Astrocyte (in vitro differentiated cells and primary cell): Measurements from ENCODE around the gene SUPT6H. TPM values are rescaled to one million over a fixed set of nuclear protein-coding genes. Genes with fewer than 3 reads are reported as not detected.
A peak's percentile ranks its signal among the peaks of the same experiment; 100 is the strongest.

Experiments used
- DNase-seq: peaks from one replicate; pipeline ENCODE4 v3.0.0-alpha.2; 2010; ENCODE audit warnings: low read depth
- FAIRE-seq: peaks from 2 replicates; lab custom pipeline; 2011; peaks lifted over from hg19 to GRCh38; lab: Jason Lieb, UNC
- H2AFZ ChIP-seq: 2 replicates; pipeline ENCODE4 v1.6.0; 2012; ENCODE audit warnings: low read depth, low read length, inconsistent platforms
- H3K27ac ChIP-seq: 2 replicates; pipeline ENCODE4 v1.5.1; 2011; ENCODE audit warnings: low read depth, low read length, inconsistent platforms
- H3K27me3 ChIP-seq: 2 replicates; pipeline ENCODE4 v1.6.0; 2011; ENCODE audit warnings: low read length, inconsistent platforms; ENCODE audit not compliant: insufficient read depth
- H3K36me3 ChIP-seq: 2 replicates; pipeline ENCODE4 v1.5.1; 2011; ENCODE audit warnings: low read length, inconsistent platforms; ENCODE audit not compliant: insufficient read depth
- H3K4me1 ChIP-seq: 2 replicates; pipeline ENCODE4 v1.5.1; 2011; ENCODE audit warnings: low read length, inconsistent platforms; ENCODE audit not compliant: insufficient read depth
- H3K4me2 ChIP-seq: 2 replicates; pipeline ENCODE4 v1.6.0; 2012; ENCODE audit warnings: low read length, inconsistent platforms
- H3K4me3 ChIP-seq: 2 replicates; pipeline ENCODE4 v1.5.1; 2011; ENCODE audit warnings: low read depth, mild to moderate bottlenecking, low read length, inconsistent platforms; ENCODE audit not compliant: insufficient read depth
- H3K79me2 ChIP-seq: 2 replicates; pipeline ENCODE4 v1.6.0; 2012; ENCODE audit warnings: mild to moderate bottlenecking, low read length, inconsistent platforms; ENCODE audit not compliant: insufficient read depth
- H3K9ac ChIP-seq: 2 replicates; pipeline ENCODE4 v1.6.0; 2012; ENCODE audit warnings: mild to moderate bottlenecking, low read length, inconsistent platforms
- H3K9me3 ChIP-seq: 2 replicates; pipeline ENCODE4 v1.5.1; 2012; ENCODE audit warnings: low read depth, mild to moderate bottlenecking, low read length, inconsistent platforms; ENCODE audit not compliant: insufficient read depth
- H4K20me1 ChIP-seq: 2 replicates; pipeline ENCODE4 v1.6.0; 2012; ENCODE audit warnings: low read length, inconsistent platforms; ENCODE audit not compliant: insufficient read depth
- H3K27ac Mint-ChIP-seq: one replicate; pipeline ENCODE4 v1.8.0; 2021; ENCODE audit warnings: mild to moderate bottlenecking, mixed read lengths; ENCODE audit not compliant: unreplicated experiment
- H3K27me3 Mint-ChIP-seq: one replicate; pipeline ENCODE4 v1.8.0; 2021; ENCODE audit warnings: low read depth, mixed read lengths; ENCODE audit not compliant: unreplicated experiment
- H3K36me3 Mint-ChIP-seq: one replicate; pipeline ENCODE4 v1.8.0; 2021; ENCODE audit warnings: low read depth, mixed read lengths; ENCODE audit not compliant: unreplicated experiment
- H3K4me1 Mint-ChIP-seq: one replicate; pipeline ENCODE4 v1.8.0; 2021; ENCODE audit warnings: low read depth, mixed read lengths; ENCODE audit not compliant: unreplicated experiment
- H3K4me3 Mint-ChIP-seq: one replicate; pipeline ENCODE4 v1.8.0; 2021; ENCODE audit warnings: mild to moderate bottlenecking, moderate library complexity, mixed read lengths; ENCODE audit not compliant: unreplicated experiment
- H3K9me3 Mint-ChIP-seq: one replicate; pipeline ENCODE4 v1.8.0; 2021; ENCODE audit warnings: mild to moderate bottlenecking, mixed read lengths; ENCODE audit not compliant: unreplicated experiment
- EZH2 ChIP-seq: IDR thresholded peaks from 2 replicates; pipeline ENCODE4 v1.6.1; 2012; ENCODE audit warnings: mild to moderate bottlenecking, low read length, inconsistent platforms; ENCODE audit not compliant: insufficient read depth
- total RNA-seq: library from RNA; stranded (reverse); gene quantifications from 2 replicates; pipeline ENCODE4 v1.2.1, GENCODE V29; 2021
- TF ChIP-seq, protein P1 (sequence below): IDR thresholded peaks from 2 replicates; pipeline ENCODE4 v1.5.1; 2011; ENCODE audit warnings: low read depth, mild to moderate bottlenecking, inconsistent platforms, low read length, moderate library complexity; ENCODE audit not compliant: insufficient read depth

SUPT6H gene
- total RNA-seq, 1 donor from 2014 or later, result 95.9 TPM

DNA sequence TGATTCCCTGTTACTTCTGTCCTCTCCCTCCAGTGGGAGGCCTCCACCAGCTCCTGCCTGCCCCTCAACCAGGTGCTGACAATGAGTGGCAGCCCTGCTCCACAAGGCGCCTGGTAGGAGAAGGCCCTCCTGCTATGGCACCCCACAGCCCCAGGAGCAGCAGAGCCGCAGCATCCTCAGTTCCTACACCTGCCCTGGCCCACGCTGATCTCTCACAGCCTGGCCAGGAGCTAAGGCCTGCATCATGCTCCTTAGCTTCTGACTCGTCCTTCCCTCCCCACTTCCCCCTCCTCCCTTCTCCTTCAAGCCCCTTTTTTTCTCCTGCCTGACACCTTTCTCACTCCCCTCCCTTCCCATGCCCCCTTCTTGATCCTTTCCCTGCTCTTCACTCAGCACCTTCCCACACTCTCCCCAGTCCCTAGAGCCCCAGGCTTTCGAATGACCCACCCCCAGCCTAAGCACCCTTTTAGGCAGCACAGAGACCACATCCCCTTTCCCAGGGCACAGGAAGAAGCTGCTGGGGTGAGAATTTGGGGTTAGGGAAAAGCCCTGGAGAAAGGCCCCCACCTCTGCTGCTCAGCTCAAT is 43.2 kb downstream of the SUPT6H start:
- FAIRE-seq, result no peak
- Histone ChIP-seq H3K27ac (no peak overlapping the region), H3K27me3 (no peaks in the 10 kb centered on the region), H3K9ac (no peak overlapping the region), H3K9me3 (no peaks in the 10 kb centered on the region), H3K4me1 (no peaks in the 10 kb centered on the region), H3K4me3 (no peak overlapping the region), H4K20me1 (peaks cover 25% of the 10 kb centered on the region), H2AFZ (no peak overlapping the region), H3K36me3 (peaks cover 21% of the 10 kb centered on the region), H3K79me2 (peaks cover 4% of the 10 kb centered on the region), H3K4me2 (no peak overlapping the region)
- TF ChIP-seq EZH2, result no peak
- TF ChIP-seq, protein P1, sequence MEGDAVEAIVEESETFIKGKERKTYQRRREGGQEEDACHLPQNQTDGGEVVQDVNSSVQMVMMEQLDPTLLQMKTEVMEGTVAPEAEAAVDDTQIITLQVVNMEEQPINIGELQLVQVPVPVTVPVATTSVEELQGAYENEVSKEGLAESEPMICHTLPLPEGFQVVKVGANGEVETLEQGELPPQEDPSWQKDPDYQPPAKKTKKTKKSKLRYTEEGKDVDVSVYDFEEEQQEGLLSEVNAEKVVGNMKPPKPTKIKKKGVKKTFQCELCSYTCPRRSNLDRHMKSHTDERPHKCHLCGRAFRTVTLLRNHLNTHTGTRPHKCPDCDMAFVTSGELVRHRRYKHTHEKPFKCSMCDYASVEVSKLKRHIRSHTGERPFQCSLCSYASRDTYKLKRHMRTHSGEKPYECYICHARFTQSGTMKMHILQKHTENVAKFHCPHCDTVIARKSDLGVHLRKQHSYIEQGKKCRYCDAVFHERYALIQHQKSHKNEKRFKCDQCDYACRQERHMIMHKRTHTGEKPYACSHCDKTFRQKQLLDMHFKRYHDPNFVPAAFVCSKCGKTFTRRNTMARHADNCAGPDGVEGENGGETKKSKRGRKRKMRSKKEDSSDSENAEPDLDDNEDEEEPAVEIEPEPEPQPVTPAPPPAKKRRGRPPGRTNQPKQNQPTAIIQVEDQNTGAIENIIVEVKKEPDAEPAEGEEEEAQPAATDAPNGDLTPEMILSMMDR, result no peak
- Mint-ChIP-seq H3K27ac (peak overlapping the region; percentile 58), H3K4me1 (no peaks in the 10 kb centered on the region), H3K4me3 (no peak overlapping the region), H3K27me3 (no peaks in the 10 kb centered on the region), H3K9me3 (no peaks in the 10 kb centered on the region), H3K36me3 (peaks cover 19% of the 10 kb centered on the region)
- no peak for DNase-seq

DNA sequence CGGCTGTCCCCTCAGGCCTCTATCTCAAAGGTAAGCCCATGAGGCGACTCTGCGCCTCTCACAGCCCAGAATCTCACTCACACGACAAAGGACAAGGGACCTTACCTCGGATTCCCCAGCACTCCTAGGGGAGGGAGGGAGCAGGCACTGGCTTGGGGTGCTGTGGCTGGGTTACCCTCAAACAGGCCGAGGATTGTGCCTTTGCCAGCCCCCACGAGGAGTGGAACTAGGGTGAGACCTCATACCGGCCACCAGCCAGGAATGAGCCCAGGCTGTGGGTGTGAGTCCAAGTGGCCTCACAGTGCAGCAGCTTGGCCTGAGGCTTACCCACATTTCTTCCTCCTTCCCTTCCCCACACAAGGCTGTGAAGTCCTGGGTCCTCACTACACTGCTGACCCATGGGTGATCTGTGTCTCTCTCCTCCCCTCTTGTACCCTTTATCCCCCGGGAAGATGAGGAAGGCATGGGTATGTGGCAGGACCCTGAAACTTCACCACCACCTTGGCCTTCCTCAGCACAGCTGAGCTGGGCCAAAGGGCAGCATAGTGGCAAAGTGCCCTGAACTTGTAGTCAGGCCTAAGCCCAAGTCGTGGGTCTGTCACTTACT is 43.8 kb downstream of the SUPT6H start:
- H3K27ac Mint-ChIP-seq, result peak overlapping the region; percentile 58

More for the DNA sequence above, 43.8 kb downstream of the SUPT6H start:
- Histone ChIP-seq H3K27me3 (no peaks in the 10 kb centered on the region), H3K4me2 (no peak overlapping the region), H3K27ac (no peak overlapping the region), H3K4me3 (no peak overlapping the region), H3K36me3 (peaks cover 15% of the 10 kb centered on the region), H4K20me1 (peaks cover 25% of the 10 kb centered on the region), H3K9ac (no peak overlapping the region), H3K4me1 (peaks cover 4% of the 10 kb centered on the region), H3K9me3 (no peaks in the 10 kb centered on the region), H2AFZ (no peak overlapping the region), H3K79me2 (peaks cover 4% of the 10 kb centered on the region)
- no peak for FAIRE-seq
- H3K9me3 Mint-ChIP-seq, result no peaks in the 10 kb centered on the region
- peaks cover 19% of the 10 kb centered on the region for H3K36me3 Mint-ChIP-seq
- H3K4me1 Mint-ChIP-seq, result no peaks in the 10 kb centered on the region
- DNase-seq, result no peak
- H3K4me3 Mint-ChIP-seq, result no peak overlapping the region
- no peaks in the 10 kb centered on the region for H3K27me3 Mint-ChIP-seq
- TF ChIP-seq, protein P1, result no peak
- no peak for TF ChIP-seq EZH2
